RPMI7951 (cell line): ENCODE data around the gene FXYD6. TPM values are rescaled to one million over a fixed set of nuclear protein-coding genes. Genes with fewer than 3 reads are reported as not detected.

Experiments
- DNase-seq: peaks from one replicate; pipeline ENCODE4 v3.0.0-alpha.2; 2012; ENCODE audit warnings: low read depth
- total RNA-seq: library from RNA; depleted of rRNA; stranded (reverse); fragments of >200 nt; shearing (Covaris generic); gene quantifications from 2 replicates; pipeline ENCODE4 v1.2.3, GENCODE V29; 2014; rRNA removed

Gene FXYD6
- total RNA-seq, 1 experiment from 2014 or later, result 0.24 TPM

DNA sequence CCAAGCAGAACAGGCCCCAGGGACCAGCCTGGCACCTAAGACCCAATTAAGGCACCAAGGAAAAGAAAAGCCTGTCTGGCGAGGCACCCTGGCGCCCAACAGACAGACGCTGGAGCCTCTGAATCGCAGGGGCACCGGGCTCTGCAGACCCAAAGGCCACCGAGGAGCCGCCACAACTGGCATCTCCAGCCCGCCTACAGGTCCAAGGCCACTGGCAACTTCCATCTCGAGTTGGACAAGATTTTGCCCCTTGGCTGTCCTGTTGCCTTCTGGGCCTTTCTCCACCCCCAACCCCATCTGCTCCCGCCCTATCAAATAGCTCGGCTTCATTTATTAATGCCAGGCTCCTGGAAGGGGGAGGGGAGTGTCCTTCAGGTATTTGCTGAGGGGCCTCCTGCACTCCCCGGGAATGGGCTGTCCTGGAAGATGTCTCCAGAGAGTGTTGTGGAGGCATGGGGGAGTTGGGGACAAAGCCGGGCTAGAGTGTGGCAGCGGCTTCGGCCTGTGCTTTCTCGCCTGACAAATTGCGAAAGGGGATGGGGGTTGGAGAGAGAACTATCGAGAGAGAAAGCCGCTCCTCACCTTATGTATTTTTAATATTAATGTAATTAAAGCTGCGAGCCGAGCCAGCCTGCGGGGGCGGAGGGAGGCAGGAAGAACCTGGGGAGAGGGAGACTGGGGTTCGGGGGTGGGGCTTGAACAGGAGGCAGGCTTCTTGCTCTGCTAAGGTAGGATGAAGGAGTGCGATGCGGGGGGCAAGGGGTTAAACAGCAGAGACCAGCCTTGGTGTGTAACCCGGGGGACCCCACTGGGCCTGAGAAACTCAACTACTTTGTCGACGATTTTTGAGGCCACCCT lies 81.5 kb downstream of the FXYD6 start:
- DNase-seq, result no peak

DNA sequence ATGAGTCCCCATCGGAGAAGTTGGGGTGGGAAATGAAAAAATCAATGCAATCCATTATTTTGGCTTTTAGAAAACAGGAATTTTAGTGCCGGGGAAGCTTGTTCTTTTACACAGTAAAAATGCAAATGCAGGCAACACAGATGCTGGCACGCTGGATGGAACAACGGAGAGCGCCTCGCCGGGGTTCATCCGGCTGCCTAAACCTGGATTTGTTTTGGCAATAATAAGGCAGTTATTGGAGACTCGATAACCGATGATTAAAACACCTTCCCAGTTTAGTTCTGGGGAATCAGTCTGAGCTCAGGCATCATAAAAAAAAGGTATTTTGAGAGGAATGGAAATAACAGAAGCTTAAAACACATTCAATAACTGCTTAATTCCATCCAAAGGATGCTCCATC lies 82.3 kb downstream of the FXYD6 start:
- DNase-seq, result no peak

DNA sequence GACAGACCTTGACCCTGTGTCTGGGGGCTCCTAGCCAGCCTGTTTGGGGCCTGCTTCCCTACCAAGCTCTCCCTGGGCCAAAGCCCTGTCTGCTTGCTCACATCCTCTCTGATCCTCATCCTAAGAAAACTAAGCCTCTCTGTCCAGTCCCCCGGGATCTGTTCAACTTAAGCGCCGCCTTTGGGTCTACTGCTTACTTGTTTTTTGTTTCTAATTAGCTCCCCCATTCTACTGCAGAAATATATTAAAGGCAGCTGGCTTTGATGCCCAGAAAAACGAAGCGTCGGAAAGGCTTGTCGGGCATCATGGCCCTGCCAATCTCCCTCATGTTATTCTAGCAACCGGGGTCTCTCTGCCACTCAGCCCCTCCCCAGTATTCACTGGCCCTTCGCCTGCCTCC lies 82.9 kb downstream of the FXYD6 start:
- no peak for DNase-seq

DNA sequence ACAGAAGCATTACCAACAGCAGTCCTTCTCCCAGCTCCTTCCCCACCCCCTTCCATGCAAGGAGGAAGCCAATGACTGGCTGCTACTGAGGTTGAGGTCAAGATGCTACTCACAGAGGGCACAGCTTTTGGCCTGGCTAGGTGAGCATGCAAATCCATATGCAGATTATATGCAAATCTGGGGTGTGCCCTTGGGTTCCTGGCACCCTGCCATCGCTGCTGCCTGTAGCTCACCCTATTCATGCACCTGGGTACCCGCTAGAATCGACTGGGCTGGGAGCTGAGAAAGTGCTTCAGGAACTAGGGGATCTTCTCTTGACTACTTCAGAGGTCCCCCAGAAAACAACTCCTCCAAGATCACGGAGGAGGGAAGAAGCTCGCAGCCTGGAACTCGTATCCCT lies 83.5 kb downstream of the FXYD6 start:
- no peak for DNase-seq

DNA sequence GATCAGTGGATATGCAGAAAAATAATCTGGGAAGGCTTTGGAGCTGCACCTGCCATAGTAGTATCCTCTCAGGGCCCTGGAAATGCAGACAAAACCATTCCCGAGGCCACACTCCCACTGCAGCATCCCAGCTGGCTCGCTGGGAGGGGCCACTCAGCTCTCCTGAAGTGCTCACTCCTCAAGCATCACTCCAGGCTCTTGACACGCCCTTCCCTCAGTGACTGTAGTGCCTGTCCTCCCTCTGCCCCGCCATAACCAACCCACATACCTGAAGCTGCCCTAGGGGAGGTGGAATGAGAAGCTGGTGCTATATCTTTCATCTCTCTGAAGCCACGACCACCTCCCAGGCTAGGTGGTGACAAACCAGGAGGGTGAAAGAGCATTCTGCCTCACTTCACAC lies 84.2 kb downstream of the FXYD6 start:
- no peak for DNase-seq

DNA sequence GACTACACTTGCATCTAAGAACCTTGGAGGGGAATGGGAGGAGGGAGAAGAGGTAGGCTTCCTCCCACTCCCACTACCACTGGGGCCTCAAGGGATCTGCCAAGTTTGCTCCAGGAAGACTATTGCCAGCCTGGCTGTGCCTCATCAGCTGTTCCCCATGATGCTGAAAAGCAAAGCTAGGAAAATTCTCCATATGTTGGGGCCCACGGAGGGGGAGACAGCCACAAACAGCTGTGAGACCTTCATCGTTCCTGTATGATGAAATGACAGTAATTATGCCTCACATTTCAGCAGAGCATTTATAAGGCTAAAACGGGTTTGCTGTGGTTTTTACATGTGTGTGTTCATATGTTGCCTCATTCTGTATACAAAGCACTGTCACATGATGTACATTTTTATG lies 86.2 kb downstream of the FXYD6 start:
- DNase-seq, result no peak

DNA sequence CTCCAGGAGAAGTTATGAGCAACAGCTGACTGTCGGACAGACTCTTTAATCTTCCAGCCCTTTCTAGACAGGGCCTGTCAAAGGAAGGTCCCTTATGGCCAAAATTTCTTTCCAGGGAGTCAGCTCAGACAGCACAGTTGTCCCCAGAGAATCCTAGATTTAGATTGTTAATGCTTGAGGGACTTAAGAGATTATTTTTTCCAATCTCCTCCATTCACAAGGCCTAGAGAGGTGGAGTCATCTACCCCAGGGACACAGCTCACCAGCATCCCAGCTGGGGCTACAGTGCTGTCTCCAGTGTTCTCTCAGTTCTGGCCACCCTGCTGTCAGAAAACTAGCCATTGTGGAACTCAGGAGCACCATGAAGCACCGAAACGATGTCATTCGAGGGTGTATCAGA lies 87.2 kb downstream of the FXYD6 start:
- DNase-seq, result no peak

Other genes with a start within 250 kb of the FXYD6 start
- not detected in 2 replicates for gene DSCAML1, start 79.4 kb downstream of the FXYD6 start, total RNA-seq
- gene FXYD2, start 51.9 kb downstream of the FXYD6 start, total RNA-seq, result 0.10 TPM in 1 of 2 replicates, not detected in the other
- not detected in 2 replicates for gene TMPRSS13, start 52.7 kb upstream of the FXYD6 start, total RNA-seq
- gene IL10RA, start 109.7 kb upstream of the FXYD6 start, total RNA-seq, result 0.12 TPM in 1 of 2 replicates, not detected in the other
- gene TMPRSS4, start 200.4 kb upstream of the FXYD6 start, total RNA-seq, result not detected in 2 replicates
- not detected in 2 replicates for gene SMIM35, start 210.3 kb upstream of the FXYD6 start, total RNA-seq